Lung (tissue), 12 donors: ENCODE data around the gene KCNMA1. TPM values are rescaled to one million over a fixed set of nuclear protein-coding genes. Genes with fewer than 3 reads are reported as not detected.

ENCODE experiments used
- ATAC-seq: fragments of 200-7000 bp; cut with Tn5 transposase; one replicate; pipeline ENCODE4 v1.9.1; 2020; ENCODE audit warnings: moderate number of reproducible peaks; ENCODE audit not compliant: insufficient read depth, low FRiP score
- DNase-seq, 3 donors: peaks; one replicate each; pipeline ENCODE4 v3.0.0-alpha.2; 2013 to 2017
- H3K27ac ChIP-seq, 2 donors: one replicate each; pipeline ENCODE4 v1.5.1; 2013; ENCODE audit warnings: mild to moderate bottlenecking in 2 of 2, moderate library complexity in 2 of 2, control low read depth in 1 of 2, inconsistent platforms in 1 of 2, low read depth in 1 of 2, low read length in 1 of 2
- H3K27me3 ChIP-seq, 3 donors: one replicate each; pipeline ENCODE4 v1.5.1; 2013; ENCODE audit warnings: low read length in 2 of 3; ENCODE audit not compliant: control insufficient read depth in 3 of 3, insufficient read depth in 3 of 3
- H3K36me3 ChIP-seq, 4 donors: one replicate each; pipeline ENCODE4 v1.5.1; 2013; ENCODE audit warnings: low read length in 4 of 4, mild to moderate bottlenecking in 1 of 4, moderate library complexity in 1 of 4; ENCODE audit not compliant: control insufficient read depth in 4 of 4, insufficient read depth in 4 of 4
- H3K4me1 ChIP-seq, 5 donors: one replicate each; pipeline ENCODE4 v1.5.1; 2013; ENCODE audit warnings: low read length in 5 of 5, mild to moderate bottlenecking in 2 of 5, moderate library complexity in 1 of 5; ENCODE audit not compliant: control insufficient read depth in 5 of 5, insufficient read depth in 5 of 5
- H3K4me3 ChIP-seq: one replicate; pipeline ENCODE4 v1.5.1; 2013; ENCODE audit warnings: mild to moderate bottlenecking, control low read depth, moderate library complexity
- H3K9ac ChIP-seq, 2 donors: one replicate each; pipeline ENCODE4 v1.5.1; 2013; ENCODE audit warnings: low read length in 2 of 2, control low read depth in 1 of 2; ENCODE audit not compliant: insufficient read depth in 1 of 2
- H3K9me3 ChIP-seq, 4 donors: one replicate each; pipeline ENCODE4 v1.5.1; 2013; ENCODE audit warnings: low read length in 3 of 4, mild to moderate bottlenecking in 1 of 4, moderate library complexity in 1 of 4; ENCODE audit not compliant: control insufficient read depth in 4 of 4, insufficient read depth in 3 of 4
- CTCF ChIP-seq: IDR thresholded peaks from 2 replicates; pipeline ENCODE4 v1.5.1; 2012; ENCODE audit warnings: mild to moderate bottlenecking; ENCODE audit errors: control extremely low read depth, extremely low read depth
- WGBS, 2 donors: extraction: QIAGEN DNeasy Blood & Tissue Kit; methylation state at CpG; one replicate each; pipeline ENCODE4 v1.1.7; 2013; 5-methylcytosine and 5-hydroxymethylcytosine counted together
- polyA plus RNA-seq, 2 donors: library from polyadenylated mRNA; stranded (reverse); fragments of 200-250 nt; gene quantifications; one replicate each; pipeline ENCODE4 v1.2.1, GENCODE V29; 2013
- total RNA-seq, 2 donors: library from RNA; depleted of rRNA in 1 of 2; stranded (reverse); fragments of >200 nt in 1 of 2; gene quantifications; one replicate each; pipeline ENCODE4 v1.2.1, GENCODE V29; 2014 to 2021
- donor health status: control.
- donor health status: control.
- donor health status: Bipolar disorder and iron deficiency.
- donor health status: healthy.
- donor health status: DM: yes; HTN: yes; CAD: no.

The KCNMA1 gene
- total and polyA plus RNA-seq, 4 donors: 3.8 to 13.0 (median 5.5) TPM

- Histone ChIP-seq H3K27ac (no peak overlapping the region), H3K36me3 (no peaks in the 10 kb centered on the region), H3K27me3 (no peaks in the 10 kb centered on the region), H3K4me1 (peaks cover 0 to 5% (median 0%) of the 10 kb centered on the region in 5 donors), H3K9me3 (no peaks in the 10 kb centered on the region), H3K9ac (no peak overlapping the region), H3K4me3 (no peak overlapping the region)
- DNase-seq (no peak), ATAC-seq (no peak)
- no peak for TF ChIP-seq CTCF
- 91 to 94% methylated on average over 4 of the region's 4 CpGs for WGBS, 2 donors
These were observed 752.8 kb downstream of the KCNMA1 start for GRCh38 chr10:76884673-76885275.

- no peak overlapping the region for H3K9ac ChIP-seq
- no peak overlapping the region for H3K27ac ChIP-seq
- ATAC-seq (no peak), DNase-seq (no peak)
- no peak overlapping the region for H3K4me3 ChIP-seq
- peaks cover 0 to 12% (median 0%) of the 10 kb centered on the region in 5 donors for H3K4me1 ChIP-seq
- no peak for TF ChIP-seq CTCF
- H3K36me3 ChIP-seq: no peaks in the 10 kb centered on the region
- H3K27me3 ChIP-seq: no peaks in the 10 kb centered on the region
- H3K9me3 ChIP-seq: no peaks in the 10 kb centered on the region
- 10 to 56% methylated on average over 1 of the region's 1 CpG for WGBS, 2 donors
These were observed 754.0 kb downstream of the KCNMA1 start for GRCh38 chr10:76883596-76883995.

- no peak for ATAC-seq
- Histone ChIP-seq H3K27me3 (no peaks in the 10 kb centered on the region), H3K36me3 (no peaks in the 10 kb centered on the region), H3K27ac (no peak overlapping the region), H3K9ac (no peak overlapping the region), H3K4me1 (peaks cover 0 to 12% (median 0%) of the 10 kb centered on the region in 5 donors), H3K4me3 (no peak overlapping the region), H3K9me3 (no peaks in the 10 kb centered on the region)
- TF ChIP-seq CTCF: no peak
- DNase-seq: no peak
These were observed 754.8 kb downstream of the KCNMA1 start for GRCh38 chr10:76882796-76883195.

GRCh38 chr10:76882245-76882644 is 755.4 kb downstream of the KCNMA1 start:
- no peak for DNase-seq
- Histone ChIP-seq H3K4me1 (peaks cover 0 to 12% (median 0%) of the 10 kb centered on the region in 5 donors), H3K27me3 (no peaks in the 10 kb centered on the region), H3K4me3 (no peak overlapping the region), H3K9ac (no peak overlapping the region), H3K27ac (no peak overlapping the region), H3K9me3 (no peaks in the 10 kb centered on the region), H3K36me3 (no peaks in the 10 kb centered on the region)
- no peak for ATAC-seq
- no peak for TF ChIP-seq CTCF
- 44 to 55% methylated on average over 6 of the region's 6 CpGs for WGBS, 2 donors
